Transverse colon (tissue), 4 donors: ENCODE data around the gene SELENOM. TPM values are rescaled to one million over a fixed set of nuclear protein-coding genes. Genes with fewer than 3 reads are reported as not detected.

ENCODE experiments used
- DNase-seq: peaks from one replicate; pipeline ENCODE4 v3.0.0-alpha.2; 2019
- H3K27ac ChIP-seq, 4 donors: fragments of 200-600 bp; sonication (generic); 2 replicates each; pipeline ENCODE4 v1.5.1; 2016 to 2018; ENCODE audit warnings: inconsistent platforms in 4 of 4
- H3K27me3 ChIP-seq: fragments of 200-600 bp; sonication (generic); 2 replicates; pipeline ENCODE4 v1.5.1; 2017; ENCODE audit warnings: inconsistent platforms
- H3K36me3 ChIP-seq, 4 donors: fragments of 200-600 bp; sonication (generic); 2 replicates each; pipeline ENCODE4 v1.5.1; 2017 to 2019; ENCODE audit warnings: inconsistent platforms in 4 of 4
- H3K4me1 ChIP-seq, 4 donors: fragments of 200-600 bp; sonication (generic); 2 replicates each; pipeline ENCODE4 v1.5.1; 2017 to 2020; ENCODE audit warnings: inconsistent platforms in 4 of 4
- H3K4me3 ChIP-seq, 4 donors: fragments of 200-600 bp; sonication (generic); 1 replicate in 1 of 4; 2 replicates in 3 of 4; pipeline versions ENCODE4 v1.5.1 to v1.6.1; 2017 to 2019; ENCODE audit warnings: inconsistent platforms in 4 of 4
- H3K9me3 ChIP-seq, 2 donors: fragments of 200-600 bp; sonication (generic); 2 replicates each; pipeline ENCODE4 v1.5.1; 2017 to 2019; ENCODE audit warnings: inconsistent platforms in 2 of 2
- EP300 ChIP-seq: sonication (generic); formaldehyde crosslinking; IDR thresholded peaks from one replicate; pipeline ENCODE4 v1.6.1; 2017; ENCODE audit warnings: antibody characterized with exemption, low read depth
- POLR2A ChIP-seq: fragments of 450-650 bp; IDR thresholded peaks from one replicate; pipeline ENCODE4 v1.6.1; 2016; ENCODE audit warnings: antibody characterized with exemption, mild to moderate bottlenecking, moderate library complexity
- POLR2AphosphoS5 ChIP-seq, 3 donors: sonication (generic); formaldehyde crosslinking; IDR thresholded peaks; one replicate each; pipeline ENCODE4 v1.6.1; 2016; ENCODE audit warnings: antibody characterized with exemption in 3 of 3
- WGBS, 2 donors: methylation state at CpG; one replicate each; pipeline ENCODE4 v1.1.5; 2018; ENCODE audit warnings: low coverage in 1 of 2; 5-methylcytosine and 5-hydroxymethylcytosine counted together
- in situ Hi-C, 4 donors: fragments of 200-750 bp; cut with MboI; loops; one replicate each; pipeline versions ENCODE4 v1.15.0 to v1.15.1; 2017; ENCODE audit warnings: low sequenced_read_pairs in 3 of 4, low pct_ligation_motif_present in 1 of 4, low pct_unique_long_range_greater_than_20kb in 1 of 4
- intact Hi-C: fragments of 100-400 bp; cut with DNase I; formaldehyde crosslinking; loops from one replicate; pipeline ENCODE4 v1.15.1; 2023; ENCODE audit warnings: low total_unique reads
- total RNA-seq, 4 donors: library from RNA; depleted of rRNA; stranded (reverse); fragments of >200 nt; gene quantifications; one replicate each; pipeline ENCODE4 v1.1.0, GENCODE V29; 2016
- TF ChIP-seq, protein P1 (sequence below), 5 experiments: fragments of 200-600 bp in 3 of 5; fragments of 450-650 bp in 2 of 5; sonication (generic) in 3 of 5; IDR thresholded peaks; 1 replicate in 2 of 5; 2 replicates in 3 of 5; pipeline ENCODE4 v1.5.1; 2016 to 2017; ENCODE audit warnings: antibody characterized with exemption in 5 of 5, inconsistent platforms in 3 of 5, mild to moderate bottlenecking in 2 of 5, moderate library complexity in 1 of 5

Gene SELENOM
- total RNA-seq, 4 donors from 2014 or later, result 247 to 334 (median 315) TPM

DNA sequence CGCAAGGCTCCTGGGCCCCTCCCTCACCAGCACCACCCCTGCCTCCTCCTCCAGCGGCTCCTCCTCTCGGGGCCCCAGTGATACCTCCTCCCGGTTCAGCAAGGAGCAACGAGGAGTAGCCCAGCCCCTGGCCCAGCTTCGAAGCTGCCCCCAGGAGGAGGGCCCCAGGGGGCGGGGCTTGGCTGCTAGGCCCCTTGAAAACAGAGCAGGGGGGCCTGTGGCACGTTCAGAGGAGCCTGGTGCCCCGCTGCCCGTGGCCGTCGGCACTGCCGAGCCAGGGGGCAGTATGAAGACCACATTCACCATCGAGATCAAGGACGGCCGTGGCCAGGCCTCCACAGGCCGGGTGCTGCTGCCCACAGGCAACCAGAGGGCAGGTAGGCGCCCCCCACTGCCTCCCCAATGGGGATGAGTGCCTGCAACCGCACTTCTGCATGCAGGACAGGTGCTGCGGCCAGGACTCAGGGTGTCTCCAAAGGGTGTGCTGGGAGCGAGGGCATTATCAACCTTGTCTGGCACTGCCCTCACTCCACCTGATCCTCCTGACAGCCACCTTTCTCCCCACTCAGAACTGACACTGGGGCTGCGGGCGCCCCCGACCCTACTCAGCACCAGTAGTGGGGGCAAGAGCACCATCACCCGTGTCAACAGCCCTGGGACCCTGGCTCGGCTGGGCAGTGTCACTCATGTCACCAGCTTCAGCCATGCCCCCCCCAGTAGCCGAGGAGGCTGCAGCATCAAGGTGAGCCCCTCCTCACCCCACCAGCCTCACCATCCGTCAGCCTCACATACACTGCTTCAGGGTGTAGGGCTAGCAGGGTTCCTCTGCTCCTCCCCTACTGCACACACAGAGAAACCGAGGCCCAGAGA is 16.0 kb downstream of the SELENOM start:
- intact Hi-C loops, result no loop called here

DNA sequence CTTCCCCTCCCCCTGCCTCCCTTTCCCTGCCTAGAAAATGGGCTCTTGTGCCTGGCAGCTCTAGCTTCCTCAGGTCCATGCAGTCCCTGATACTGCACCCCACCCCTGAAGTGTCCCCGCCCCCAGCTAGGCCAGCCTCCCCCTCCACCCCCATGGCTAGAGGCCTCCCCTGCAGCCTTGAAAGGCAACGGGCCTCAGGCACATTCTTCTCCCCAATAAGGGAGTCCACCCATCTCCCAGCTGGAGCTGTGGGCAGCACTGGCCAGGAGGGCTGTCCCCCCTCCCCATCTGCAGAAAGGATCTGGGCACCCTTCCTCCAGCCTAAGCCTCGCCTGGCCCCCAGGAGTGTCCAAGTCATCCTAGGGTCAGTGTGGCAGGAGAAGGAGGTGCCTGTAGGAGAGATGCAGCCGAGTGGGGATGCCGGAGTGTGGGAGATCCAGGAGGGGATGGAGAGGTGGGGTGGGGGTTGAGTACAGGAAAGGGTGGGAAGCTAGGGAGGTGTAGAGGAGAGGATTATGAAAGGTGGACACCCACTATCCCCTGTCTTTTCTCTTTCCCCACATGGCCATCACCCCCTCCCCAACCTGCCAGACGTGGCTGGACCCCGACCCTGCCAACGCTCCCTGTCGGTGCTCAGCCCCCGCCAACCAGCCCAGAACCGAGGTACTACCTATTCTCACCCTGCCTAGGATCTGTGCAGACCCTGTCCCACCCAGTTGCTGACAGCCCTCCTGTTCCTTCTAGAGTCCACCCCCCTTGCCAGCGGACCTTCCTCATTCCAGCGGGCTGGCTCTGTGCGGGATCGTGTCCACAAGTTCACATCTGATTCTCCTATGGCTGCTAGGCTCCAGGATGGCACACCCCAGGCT is 16.9 kb downstream of the SELENOM start:
- peak; percentile 54 for DNase-seq
- no peaks in the 10 kb centered on the region for H3K9me3 ChIP-seq
- peak overlapping the region; percentile 6 to 40 (median 8) for H3K4me3 ChIP-seq
- H3K4me1 ChIP-seq, result peaks cover 6 to 37% (median 13%) of the 10 kb centered on the region in 4 donors
- H3K36me3 ChIP-seq, result peaks cover 0 to 4% (median 0%) of the 10 kb centered on the region in 4 donors
- intact Hi-C loops, result no loop called here
- peak overlapping the region; percentile 73 to 97 (median 96) for H3K27ac ChIP-seq
- in situ Hi-C loops, result no loop called here
- 85 to 100% methylated on average over 1 to 15 of the region's 15 CpGs for WGBS, 2 donors
- no peaks in the 10 kb centered on the region for H3K27me3 ChIP-seq
- TF ChIP-seq POLR2A (no peak), POLR2AphosphoS5 (IDR thresholded peaks at IDR 0.05) (peak; percentile 56 to 71 (median 64)), EP300 (peak; percentile 55)
- TF ChIP-seq, protein P1, sequence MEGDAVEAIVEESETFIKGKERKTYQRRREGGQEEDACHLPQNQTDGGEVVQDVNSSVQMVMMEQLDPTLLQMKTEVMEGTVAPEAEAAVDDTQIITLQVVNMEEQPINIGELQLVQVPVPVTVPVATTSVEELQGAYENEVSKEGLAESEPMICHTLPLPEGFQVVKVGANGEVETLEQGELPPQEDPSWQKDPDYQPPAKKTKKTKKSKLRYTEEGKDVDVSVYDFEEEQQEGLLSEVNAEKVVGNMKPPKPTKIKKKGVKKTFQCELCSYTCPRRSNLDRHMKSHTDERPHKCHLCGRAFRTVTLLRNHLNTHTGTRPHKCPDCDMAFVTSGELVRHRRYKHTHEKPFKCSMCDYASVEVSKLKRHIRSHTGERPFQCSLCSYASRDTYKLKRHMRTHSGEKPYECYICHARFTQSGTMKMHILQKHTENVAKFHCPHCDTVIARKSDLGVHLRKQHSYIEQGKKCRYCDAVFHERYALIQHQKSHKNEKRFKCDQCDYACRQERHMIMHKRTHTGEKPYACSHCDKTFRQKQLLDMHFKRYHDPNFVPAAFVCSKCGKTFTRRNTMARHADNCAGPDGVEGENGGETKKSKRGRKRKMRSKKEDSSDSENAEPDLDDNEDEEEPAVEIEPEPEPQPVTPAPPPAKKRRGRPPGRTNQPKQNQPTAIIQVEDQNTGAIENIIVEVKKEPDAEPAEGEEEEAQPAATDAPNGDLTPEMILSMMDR (IDR thresholded peaks at IDR 0.05), result no peak

More for the DNA sequence above, 16.0 kb downstream of the SELENOM start:
- peak overlapping the region; percentile 24 to 40 (median 35) for H3K4me3 ChIP-seq
- H3K36me3 ChIP-seq, result peaks cover 0 to 11% (median 2%) of the 10 kb centered on the region in 4 donors
- H3K4me1 ChIP-seq, result peaks cover 0 to 29% (median 4%) of the 10 kb centered on the region in 4 donors
- no peaks in the 10 kb centered on the region for H3K9me3 ChIP-seq
- in situ Hi-C loops, result no loop called here
- no peaks in the 10 kb centered on the region for H3K27me3 ChIP-seq
- H3K27ac ChIP-seq, result peak overlapping the region; percentile 73 to 97 (median 96)
- DNase-seq, result peak; percentile 62
- TF ChIP-seq EP300 (no peak), POLR2A (peak; percentile 41), POLR2AphosphoS5 (IDR thresholded peaks at IDR 0.05) (peak; percentile 57 to 87 (median 79))
- TF ChIP-seq, protein P1 (IDR thresholded peaks at IDR 0.05), result no peak
- 81 to 90% methylated on average over 4 to 25 of the region's 29 CpGs for WGBS, 2 donors

DNA sequence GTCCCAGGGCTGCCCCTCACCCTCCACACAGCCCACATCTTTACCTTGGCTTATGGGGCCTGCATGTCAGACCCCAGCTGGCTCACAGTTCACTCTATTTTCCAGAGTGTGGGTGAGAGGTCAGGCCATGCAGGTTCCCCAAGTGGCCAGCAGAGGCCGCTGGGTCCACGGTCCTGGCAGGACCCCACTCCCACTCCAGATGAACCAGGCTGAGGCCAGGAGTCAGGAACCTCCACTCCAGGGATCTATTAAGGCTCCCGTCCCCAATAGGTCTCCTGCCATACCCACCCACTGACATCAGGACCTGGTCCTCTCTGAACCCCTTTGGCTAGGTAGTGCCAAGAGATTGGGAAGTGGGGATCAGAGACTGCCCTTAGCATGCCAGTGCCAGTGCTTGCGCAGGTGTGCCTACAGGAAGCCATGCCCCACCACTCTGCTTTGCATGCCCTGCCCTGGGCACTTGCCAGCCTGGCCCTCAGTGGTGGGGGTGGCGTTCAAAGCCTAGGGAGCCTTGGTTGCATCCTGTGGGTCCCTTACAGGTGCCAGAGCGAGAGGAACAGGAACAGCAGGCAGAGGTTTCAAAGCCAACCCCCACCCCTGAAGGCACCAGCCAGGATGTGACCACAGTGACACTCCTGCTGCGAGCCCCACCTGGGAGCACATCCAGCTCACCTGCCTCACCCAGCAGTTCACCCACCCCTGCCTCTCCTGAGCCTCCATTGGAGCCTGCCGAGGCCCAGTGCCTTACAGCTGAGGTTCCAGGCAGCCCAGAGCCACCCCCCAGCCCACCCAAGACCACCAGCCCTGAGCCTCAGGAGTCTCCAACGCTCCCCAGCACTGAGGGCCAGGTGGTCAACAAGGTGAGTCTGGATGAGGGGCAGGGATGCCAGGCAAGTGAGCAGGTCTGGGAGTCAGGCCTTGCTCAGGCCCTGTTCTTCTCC is 17.9 kb downstream of the SELENOM start:
- Histone ChIP-seq H3K36me3 (no peaks in the 10 kb centered on the region), H3K4me1 (peaks cover 8 to 46% (median 17%) of the 10 kb centered on the region in 4 donors), H3K27me3 (no peaks in the 10 kb centered on the region), H3K4me3 (peak overlapping the region in 3 of 4 donors; percentile 6 to 18 (median 10)), H3K9me3 (no peaks in the 10 kb centered on the region), H3K27ac (peak overlapping the region; percentile 73 to 97 (median 96))
- in situ Hi-C loops (loop anchor here in 3 of 4 donors (10.0 kb wide), 1 partner anchor 145 kb away; no protein-coding TSS in a partner anchor), intact Hi-C loops (no loop called here)
- peak; percentile 71 for DNase-seq
- WGBS, 2 donors, result 63% methylated on average over 9 of the region's 9 CpGs; no CpG with 5 or more reads in 1 of the 2 donors
- TF ChIP-seq POLR2AphosphoS5 (IDR thresholded peaks at IDR 0.05), result no peak
- TF ChIP-seq, protein P1 (IDR thresholded peaks at IDR 0.05), result peak; percentile 75 to 90 (median 81)
